Activated CD8-positive, alpha-beta T cell treated with anti-CD3 and anti-CD28 coated beads, Interleukin-2, amount 10 ng/mL, durations not matched to agents 7 days and 5 days (primary cell): ENCODE results near the gene BPIFB1. TPM values are rescaled to one million over a fixed set of nuclear protein-coding genes. Genes with fewer than 3 reads are reported as not detected.

Source experiments
- ATAC-seq: fragments of 150-1000 bp; cut with Tn5 transposase; one replicate; pipeline ENCODE4 v1.10.0; 2021; ENCODE audit warnings: moderate library complexity
- CTCF ChIA-PET: fragments of 350-600 bp; sonication (Branson Sonifier 250); formaldehyde crosslinking; loops from one replicate; lab custom pipeline; 2021; ENCODE audit warnings: antibody characterized with exemption; lab: Charles Lee
- POLR2A ChIA-PET: fragments of 350-600 bp; sonication (Branson Sonifier 250); formaldehyde crosslinking; loops from one replicate; lab custom pipeline; 2021; ENCODE audit warnings: antibody characterized with exemption; lab: Charles Lee
- DNase-seq: peaks from one replicate; pipeline ENCODE4 v3.0.0-alpha.2; 2020
- H3K27ac Mint-ChIP-seq: one replicate; pipeline ENCODE4 v1.8.0; 2021; ENCODE audit warnings: mild to moderate bottlenecking, mixed read lengths
- H3K27me3 Mint-ChIP-seq: one replicate; pipeline ENCODE4 v1.8.0; 2021; ENCODE audit warnings: low read depth, mixed read lengths
- H3K36me3 Mint-ChIP-seq: one replicate; pipeline ENCODE4 v1.8.0; 2021; ENCODE audit warnings: low read depth, mixed read lengths
- H3K4me1 Mint-ChIP-seq: one replicate; pipeline ENCODE4 v1.8.0; 2021; ENCODE audit warnings: low read depth, mixed read lengths
- H3K4me3 Mint-ChIP-seq: one replicate; pipeline ENCODE4 v1.8.0; 2021; ENCODE audit warnings: mild to moderate bottlenecking, mixed read lengths
- H3K9me3 Mint-ChIP-seq: one replicate; pipeline ENCODE4 v1.8.0; 2022; ENCODE audit warnings: mixed read lengths; ENCODE audit not compliant: insufficient read depth
- total RNA-seq, 2 experiments: library from RNA; stranded (reverse); gene quantifications; one replicate each; pipeline ENCODE4 v1.2.3, GENCODE V29; 2021

Gene BPIFB1
- total RNA-seq, 2 experiments from 2014 or later, result not detected

DNA sequence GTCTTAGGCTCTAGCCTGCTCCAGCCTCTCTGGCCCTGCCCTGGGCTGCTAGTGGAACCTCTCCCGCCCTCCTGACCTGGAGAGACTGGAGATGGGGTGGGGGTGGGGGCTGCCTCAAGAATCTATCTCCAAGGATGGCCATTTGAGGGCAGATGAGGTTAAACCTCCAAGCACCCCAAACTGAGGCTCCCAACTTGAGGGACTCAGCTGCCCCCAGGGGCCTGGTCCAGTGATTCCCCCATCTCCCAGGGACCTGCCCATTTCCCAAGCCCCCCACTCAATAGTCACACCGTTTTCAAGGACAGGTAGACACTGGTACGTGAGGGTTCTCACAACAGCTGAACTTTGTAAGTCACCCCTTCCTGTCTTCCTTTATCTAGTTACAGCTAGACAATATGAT is 7.1 kb upstream of the BPIFB1 start:
- no peak overlapping the region for H3K4me3 Mint-ChIP-seq
- POLR2A ChIA-PET, result no interaction called here

DNA sequence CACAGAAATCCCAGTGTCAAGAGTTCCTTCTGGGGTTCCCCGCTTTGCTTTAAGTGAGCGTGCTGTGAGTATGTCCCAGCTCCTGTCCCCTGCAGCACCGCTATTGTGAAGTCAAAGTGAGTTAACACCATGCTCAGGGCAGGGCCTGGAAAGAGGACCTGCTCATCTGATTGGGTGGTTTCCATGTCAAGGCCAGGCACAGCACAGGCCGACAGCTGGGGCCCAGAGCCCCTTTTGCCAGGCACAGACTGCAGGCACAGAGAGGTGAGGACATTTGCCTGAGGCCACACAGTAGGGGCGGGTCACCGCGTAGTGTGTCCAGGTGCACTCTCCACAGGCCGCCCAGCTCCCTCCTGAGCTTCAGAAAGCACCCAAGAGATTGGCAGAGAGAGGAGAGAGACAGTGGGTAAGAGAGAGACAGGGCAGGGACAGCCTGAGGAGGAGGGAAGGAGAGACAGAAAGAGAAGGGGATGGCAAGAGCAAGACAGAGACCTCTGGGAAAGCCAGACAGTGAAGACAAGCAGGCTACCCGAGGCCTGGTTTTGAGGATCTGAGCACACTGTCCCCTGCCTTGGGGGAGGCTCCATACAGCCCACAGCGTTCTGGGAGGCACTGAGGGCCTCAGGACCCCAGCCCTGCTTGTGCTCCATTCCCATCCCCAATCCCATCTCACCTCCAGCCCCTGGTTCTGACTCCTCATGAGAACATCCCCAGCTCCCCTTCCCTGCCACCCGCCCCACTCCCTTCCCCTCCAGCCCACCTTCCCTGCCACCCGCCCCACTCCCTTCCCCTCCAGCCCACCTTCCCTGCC is 6.5 kb upstream of the BPIFB1 start:
- Mint-ChIP-seq H3K27me3 (peaks cover 16% of the 10 kb centered on the region), H3K9me3 (no peaks in the 10 kb centered on the region), H3K27ac (no peak overlapping the region), H3K4me1 (no peaks in the 10 kb centered on the region), H3K36me3 (no peaks in the 10 kb centered on the region), H3K4me3 (no peak overlapping the region)
- ChIA-PET POLR2A (no interaction called here), CTCF (no interaction called here)
- DNase-seq, result no peak
- no peak for ATAC-seq

More for the DNA sequence above, 7.1 kb upstream of the BPIFB1 start:
- Mint-ChIP-seq H3K27me3 (peaks cover 20% of the 10 kb centered on the region), H3K9me3 (no peaks in the 10 kb centered on the region), H3K4me1 (no peaks in the 10 kb centered on the region), H3K36me3 (no peaks in the 10 kb centered on the region), H3K27ac (no peak overlapping the region)
- no peak for ATAC-seq
- CTCF ChIA-PET, result no interaction called here
- DNase-seq, result no peak

DNA sequence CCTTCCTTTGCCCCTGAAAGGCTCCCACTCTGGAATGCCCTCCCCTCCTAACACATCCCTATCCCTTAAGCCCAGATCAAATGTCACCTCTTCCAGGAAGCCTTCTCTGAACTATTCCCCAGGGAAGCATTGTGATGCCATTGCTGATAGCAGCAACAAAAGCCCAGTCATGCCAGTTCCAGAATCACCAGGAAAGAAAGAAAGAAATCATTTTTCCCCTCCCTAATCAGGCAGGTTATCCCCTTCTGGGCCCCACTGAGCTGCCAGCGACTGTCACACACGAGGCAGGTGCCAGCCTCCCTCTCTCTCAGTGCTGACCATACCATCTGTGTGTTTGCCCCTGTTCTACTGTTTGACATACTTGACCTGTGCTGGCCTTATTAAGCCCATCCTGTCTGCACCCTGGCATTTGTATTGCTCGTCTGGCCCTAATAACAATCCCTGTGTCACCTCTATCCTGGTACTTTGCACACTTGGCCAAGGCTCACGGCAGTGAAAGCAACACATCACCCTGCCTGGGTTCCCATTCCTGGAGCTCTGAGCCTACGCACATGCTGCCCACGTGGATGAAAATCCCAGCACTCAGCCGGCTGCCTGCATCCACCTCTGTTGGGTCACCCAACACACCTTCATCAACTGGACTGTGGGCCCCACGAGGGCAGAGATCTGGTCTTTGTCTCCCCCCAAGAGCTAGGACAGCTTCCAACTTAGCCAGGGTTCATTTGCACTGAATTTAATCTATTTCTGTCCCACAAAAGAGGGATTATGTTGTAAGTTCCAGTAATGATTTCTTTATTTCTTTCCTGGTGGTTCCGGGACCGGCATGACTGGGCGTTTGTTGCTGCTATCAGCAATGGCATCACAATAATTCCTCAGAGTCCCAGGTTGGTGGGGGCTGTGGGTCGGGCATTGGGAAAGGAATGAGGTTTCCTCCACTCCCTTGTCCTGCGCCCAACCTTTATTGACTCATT is 5.3 kb upstream of the BPIFB1 start:
- H3K27me3 Mint-ChIP-seq, result peaks cover 10% of the 10 kb centered on the region
- ATAC-seq (no peak), DNase-seq (no peak)
- CTCF ChIA-PET, result no interaction called here
- no peak overlapping the region for H3K27ac Mint-ChIP-seq
- H3K4me3 Mint-ChIP-seq, result no peak overlapping the region
- POLR2A ChIA-PET, result no interaction called here
- H3K9me3 Mint-ChIP-seq, result no peaks in the 10 kb centered on the region
- no peaks in the 10 kb centered on the region for H3K36me3 Mint-ChIP-seq
- H3K4me1 Mint-ChIP-seq, result no peaks in the 10 kb centered on the region

DNA sequence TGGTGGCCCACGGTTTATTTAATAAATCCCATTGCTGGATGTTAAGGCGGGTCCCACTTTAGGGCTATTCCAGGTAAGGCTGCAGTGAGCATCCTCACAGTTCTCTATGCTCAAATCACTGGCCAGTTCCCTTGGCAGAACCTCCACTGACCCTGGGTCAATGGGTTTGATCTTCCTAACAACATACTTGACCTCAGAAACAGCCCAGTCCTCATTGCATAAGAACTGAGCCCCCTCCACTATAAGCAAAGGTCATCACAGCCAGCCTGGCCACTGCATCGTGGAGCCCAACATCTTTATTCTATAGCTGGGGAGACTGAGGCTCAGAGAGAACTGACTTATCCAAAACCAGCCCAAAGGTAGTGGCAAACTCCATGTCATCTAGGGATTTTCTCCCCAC is 4.3 kb upstream of the BPIFB1 start:
- Mint-ChIP-seq H3K27me3 (peaks cover 14% of the 10 kb centered on the region), H3K4me3 (no peak overlapping the region), H3K9me3 (no peaks in the 10 kb centered on the region), H3K27ac (no peak overlapping the region), H3K4me1 (no peaks in the 10 kb centered on the region), H3K36me3 (no peaks in the 10 kb centered on the region)
- CTCF ChIA-PET, result no interaction called here
- no peak for DNase-seq
- POLR2A ChIA-PET, result no interaction called here
- ATAC-seq, result no peak

DNA sequence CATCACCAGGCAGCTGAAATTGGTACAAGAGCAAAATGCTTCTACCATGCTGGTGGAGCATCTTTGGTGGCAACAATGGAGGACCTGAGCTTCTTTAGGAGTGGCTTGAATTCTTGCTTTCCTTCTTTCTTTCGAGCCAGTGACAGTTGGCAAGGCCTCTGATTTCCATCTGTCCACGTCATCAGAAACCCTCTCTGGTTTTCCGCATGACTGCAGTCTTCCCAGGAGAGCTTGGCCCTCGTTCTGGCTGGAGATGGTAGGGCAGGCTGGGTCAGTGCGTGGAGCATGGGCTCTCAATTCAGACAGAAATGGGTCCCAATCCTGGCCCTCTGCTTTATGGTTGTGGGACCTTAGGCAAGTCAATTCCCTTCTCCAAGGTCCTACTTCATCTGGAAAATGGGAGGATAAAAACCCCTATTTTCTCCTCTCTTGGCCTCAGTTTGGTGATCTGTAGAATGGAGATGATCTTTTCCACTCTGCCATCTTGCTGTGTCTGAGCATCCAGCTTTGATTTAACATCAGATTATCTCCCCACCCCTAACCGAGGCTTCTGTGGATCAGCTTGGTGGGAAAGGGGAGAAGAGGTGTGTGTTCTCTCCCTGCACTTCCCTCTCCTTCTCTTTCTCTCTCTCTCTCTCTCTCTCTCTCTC is 3.6 kb upstream of the BPIFB1 start:
- H3K4me1 Mint-ChIP-seq, result no peaks in the 10 kb centered on the region
- H3K4me3 Mint-ChIP-seq, result no peak overlapping the region
- H3K36me3 Mint-ChIP-seq, result no peaks in the 10 kb centered on the region
- H3K9me3 Mint-ChIP-seq, result no peaks in the 10 kb centered on the region
- ChIA-PET POLR2A (no interaction called here), CTCF (no interaction called here)
- peaks cover 15% of the 10 kb centered on the region for H3K27me3 Mint-ChIP-seq
- ATAC-seq (no peak), DNase-seq (no peak)
- no peak overlapping the region for H3K27ac Mint-ChIP-seq

DNA sequence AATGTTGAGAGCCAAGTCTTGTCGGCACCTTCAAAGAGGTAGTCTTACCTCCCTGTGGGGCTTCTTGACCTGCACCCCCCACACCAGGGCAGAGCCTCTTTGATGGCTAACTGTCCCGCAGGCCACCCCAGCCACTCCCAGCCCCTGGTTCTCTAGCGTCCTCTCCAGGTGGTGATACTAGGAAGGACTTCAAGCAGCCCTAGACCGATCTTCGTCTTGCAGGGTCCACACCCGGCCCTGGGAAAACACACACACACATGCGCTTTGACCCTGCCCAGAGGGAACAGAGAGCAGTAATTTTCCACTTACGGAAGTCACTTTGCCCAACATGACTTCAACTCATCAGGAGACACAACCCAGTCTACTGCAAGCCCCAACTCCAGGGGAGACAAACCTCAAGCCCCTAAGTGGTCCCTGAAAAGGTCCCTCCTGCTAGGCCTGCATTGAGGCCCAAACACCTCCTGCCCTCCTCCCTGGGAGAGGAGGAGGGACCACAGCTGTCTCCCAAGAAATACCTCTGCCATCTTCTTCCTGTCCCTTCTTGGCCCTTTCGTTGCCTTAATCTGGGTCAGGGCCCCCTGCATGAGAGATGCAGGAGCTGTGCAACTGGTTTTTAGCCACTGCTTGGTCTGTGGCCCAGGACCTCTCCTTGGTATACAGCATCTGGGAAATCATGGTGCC is 2.9 kb upstream of the BPIFB1 start:
- Mint-ChIP-seq H3K27ac (no peak overlapping the region), H3K4me3 (no peak overlapping the region), H3K27me3 (peaks cover 16% of the 10 kb centered on the region), H3K36me3 (no peaks in the 10 kb centered on the region), H3K9me3 (no peaks in the 10 kb centered on the region), H3K4me1 (no peaks in the 10 kb centered on the region)
- no peak for ATAC-seq
- ChIA-PET POLR2A (no interaction called here), CTCF (interaction anchor here (0.5 kb wide), 1 partner anchor 1460 kb away, joined by 3 read pairs; no protein-coding TSS in a partner anchor)
- DNase-seq, result no peak

DNA sequence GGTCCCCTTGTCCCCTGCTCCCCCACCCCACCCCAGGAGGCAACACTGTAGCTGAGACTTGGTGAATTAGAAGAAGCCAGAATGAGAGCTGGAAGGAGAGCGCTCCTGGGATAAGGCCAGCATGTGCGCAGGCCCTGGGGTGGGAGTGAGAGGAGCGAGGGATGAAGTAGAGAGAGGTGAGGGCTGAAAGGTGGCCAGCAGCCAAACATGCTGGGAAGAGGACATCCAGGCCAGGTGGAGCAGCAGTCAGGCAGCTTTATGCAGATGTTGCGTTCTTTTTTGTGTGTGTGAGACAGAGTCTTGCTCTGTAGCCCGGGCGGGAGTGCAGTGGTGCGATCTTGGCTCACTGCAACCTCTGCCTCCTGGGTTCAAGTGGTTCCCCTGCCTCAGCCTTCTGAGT is 2.2 kb upstream of the BPIFB1 start:
- POLR2A ChIA-PET, result no interaction called here
- no peak for ATAC-seq
- CTCF ChIA-PET, result no interaction called here

DNA sequence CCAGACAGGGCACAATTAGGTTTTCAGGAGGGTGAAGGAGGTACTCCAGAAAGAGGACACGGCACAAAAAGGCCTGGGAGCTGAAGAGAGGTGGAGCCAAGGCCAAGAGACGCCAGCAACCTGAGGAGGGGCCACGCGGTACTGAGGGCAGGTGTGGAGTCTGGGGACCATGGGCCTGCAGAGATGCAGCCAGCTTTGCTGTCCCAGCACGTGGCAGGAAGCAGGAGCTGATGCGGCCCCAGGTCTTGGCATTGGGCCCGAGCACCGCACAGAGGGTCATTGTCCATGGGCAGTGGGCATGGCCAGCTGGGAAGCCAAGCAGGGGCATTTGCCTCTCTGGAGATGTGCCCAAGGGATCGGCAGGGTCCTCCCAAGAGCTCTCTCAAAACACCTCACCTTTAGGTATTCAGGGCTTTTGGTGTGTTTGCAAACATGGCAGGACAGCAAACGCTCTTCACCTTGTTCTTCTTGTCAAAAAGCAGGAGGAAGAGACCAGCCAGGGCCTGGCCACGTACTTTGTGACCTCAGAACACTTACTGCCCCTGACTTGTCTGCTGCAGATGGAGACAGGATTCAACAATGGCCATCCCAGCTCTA is 1.4 kb upstream of the BPIFB1 start:
- H3K4me3 Mint-ChIP-seq, result no peak overlapping the region
- ChIA-PET POLR2A (no interaction called here), CTCF (interaction anchor here (2.2 kb wide), 1 partner anchor 10 kb away, joined by 9 read pairs; no protein-coding TSS in a partner anchor)
- no peaks in the 10 kb centered on the region for H3K9me3 Mint-ChIP-seq
- ATAC-seq (no peak), DNase-seq (no peak)
- no peaks in the 10 kb centered on the region for H3K36me3 Mint-ChIP-seq
- no peaks in the 10 kb centered on the region for H3K4me1 Mint-ChIP-seq
- peaks cover 16% of the 10 kb centered on the region for H3K27me3 Mint-ChIP-seq
- H3K27ac Mint-ChIP-seq, result no peak overlapping the region

More for the DNA sequence above, 2.2 kb upstream of the BPIFB1 start:
- no peak for DNase-seq
- Mint-ChIP-seq H3K4me1 (no peaks in the 10 kb centered on the region), H3K27ac (no peak overlapping the region), H3K4me3 (no peak overlapping the region), H3K36me3 (no peaks in the 10 kb centered on the region), H3K27me3 (peaks cover 16% of the 10 kb centered on the region), H3K9me3 (no peaks in the 10 kb centered on the region)

DNA sequence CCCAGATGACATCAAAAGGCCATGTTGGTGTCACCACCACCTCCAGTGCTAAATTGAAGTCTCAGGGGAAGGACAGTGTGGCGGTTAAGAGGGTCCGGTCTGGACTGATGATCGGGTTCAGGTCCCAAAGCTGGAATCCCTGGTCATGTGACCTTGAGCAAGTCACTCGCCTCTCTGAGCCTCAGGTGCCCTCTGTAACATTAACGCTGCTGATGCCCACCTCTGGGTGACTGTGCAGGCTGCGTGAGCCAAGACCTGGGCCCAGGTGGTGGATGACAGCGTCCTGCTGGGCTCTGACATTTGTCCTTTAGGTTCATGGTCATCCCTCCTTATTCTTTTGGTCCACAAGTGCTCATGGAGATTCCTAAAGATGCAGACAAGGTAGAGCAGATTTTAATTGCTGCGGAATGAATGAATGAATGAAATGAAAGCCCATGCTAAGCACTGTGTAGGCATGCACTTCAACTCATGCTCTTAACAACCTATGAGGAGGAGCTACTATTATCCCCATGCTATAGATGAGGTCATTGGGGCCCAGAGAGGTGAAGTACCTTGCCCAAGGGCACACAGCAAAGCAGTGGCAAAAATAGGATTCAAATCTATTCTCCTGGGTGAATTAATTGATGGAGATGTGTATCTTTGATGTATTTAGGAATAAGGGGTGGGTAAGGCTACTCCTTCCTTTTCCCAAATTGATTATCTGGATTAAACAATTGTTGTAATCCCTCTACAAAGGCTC is 649 bp upstream of the BPIFB1 start:
- H3K4me1 Mint-ChIP-seq, result no peaks in the 10 kb centered on the region
- ATAC-seq (no peak), DNase-seq (no peak)
- peaks cover 18% of the 10 kb centered on the region for H3K27me3 Mint-ChIP-seq
- no peaks in the 10 kb centered on the region for H3K36me3 Mint-ChIP-seq
- H3K4me3 Mint-ChIP-seq, result no peak overlapping the region
- CTCF ChIA-PET, result interaction anchor here (2.2 kb wide), 1 partner anchor 9 kb away, joined by 9 read pairs; no protein-coding TSS in a partner anchor
- no peak overlapping the region for H3K27ac Mint-ChIP-seq
- POLR2A ChIA-PET, result no interaction called here
- no peaks in the 10 kb centered on the region for H3K9me3 Mint-ChIP-seq

DNA sequence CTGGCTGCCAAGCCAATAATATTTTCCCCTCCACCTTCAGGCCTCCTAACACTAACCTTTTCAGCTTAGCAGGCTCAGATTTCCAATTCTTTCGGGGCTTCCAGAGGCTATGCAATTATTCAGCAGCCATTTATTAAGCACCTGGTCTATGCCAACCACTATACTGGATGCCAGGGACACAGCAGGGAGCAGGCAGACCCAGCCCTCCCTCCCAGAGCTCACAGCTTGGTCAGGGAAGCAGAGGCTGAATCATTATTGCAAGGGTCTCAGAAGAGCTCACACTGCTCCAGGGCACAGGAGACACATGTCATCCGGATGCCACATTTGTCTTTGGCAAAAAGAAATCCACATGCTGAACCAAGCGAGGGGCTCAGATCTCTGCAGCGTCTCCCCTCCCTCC is 1.3 kb downstream of the BPIFB1 start:
- Mint-ChIP-seq H3K27me3 (peaks cover 14% of the 10 kb centered on the region), H3K9me3 (no peaks in the 10 kb centered on the region), H3K36me3 (no peaks in the 10 kb centered on the region), H3K4me1 (no peaks in the 10 kb centered on the region), H3K27ac (no peak overlapping the region), H3K4me3 (no peak overlapping the region)
- ATAC-seq (no peak), DNase-seq (no peak)
- CTCF ChIA-PET, result no interaction called here
- POLR2A ChIA-PET, result no interaction called here
